Measurements from ENCODE around the gene TBC1D14. TPM values are rescaled to one million over a fixed set of nuclear protein-coding genes. Genes with fewer than 3 reads are reported as not detected.

TBC1D14 gene
- total and polyA plus RNA-seq, 9 of the 15 experiments (the other 6 are each of a cell fraction or from before 2014, with no cell fraction given) = 2.1 to 59.6 (median 44.8) TPM

- in situ Hi-C loops (cut with MboI) = no loop called here
- Histone ChIP-seq H3K4me3 (no peak overlapping the region), H4K20me1 (replicated peaks; ENCODE audit: control insufficient read depth, insufficient read depth, low read length) (peaks cover 5% of the 10 kb centered on the region), H3K27me3 (ENCODE audit: control insufficient read depth in 2 of 2, insufficient read depth in 2 of 2, low read length in 2 of 2) (no peaks in the 10 kb centered on the region), H3K4me1 (replicated peaks in 1 of 2; ENCODE audit: control insufficient read depth in 2 of 2, insufficient read depth in 2 of 2, low read length in 2 of 2) (no peaks in the 10 kb centered on the region), H3K79me2 (ENCODE audit: control insufficient read depth, insufficient read depth, low read length) (0 out of 3 replicates have a peak, but pooled peaks cover 7% of the 10 kb centered on the region), H3K36me3 (ENCODE audit: control insufficient read depth, insufficient read depth, low read length) (peaks cover 84% of the 10 kb centered on the region), H3K27ac (ENCODE audit: extremely low read depth, low read depth, low read length) (no peak overlapping the region), H3K4me2 (ENCODE audit: insufficient read depth, low read length) (no peak overlapping the region), H2AFZ (ENCODE audit: low read depth, low read length) (no peak overlapping the region), H3K9me1 (ENCODE audit: control insufficient read depth, insufficient read depth, low read length) (no peaks in the 10 kb centered on the region), H3K9me3 (replicated peaks; ENCODE audit: control insufficient read depth, insufficient read depth, low read depth, low read length) (no peaks in the 10 kb centered on the region), H3K9ac (ENCODE audit: insufficient read depth in 1 of 2, low read depth in 2 of 2, low read length in 2 of 2) (no peak overlapping the region; a peak in 1 of 4 replicates)
- FAIRE-seq (no peak), ATAC-seq (no peak), DNase-seq (ENCODE audit: extremely low read depth in 1 of 4, low spot score in 3 of 4) (no peak)
- TF ChIP-seq ZNF511 (CRISPR knock-in tag; IDR thresholded peaks at IDR 0.05) (no peak), ZNF436 (CRISPR knock-in tag; IDR thresholded peaks at IDR 0.05) (no peak), PRDM10 (IDR thresholded peaks at IDR 0.05; ENCODE audit: partially characterized antibody) (no peak), MYBL2 (IDR thresholded peaks at IDR 0.05; ENCODE audit: low read depth) (no peak), MYBL2 (CRISPR knock-in tag; IDR thresholded peaks at IDR 0.05; ENCODE audit: borderline replicate concordance) (no peak), EHMT2 (IDR thresholded peaks at IDR 0.05) (no peak), ZNF12 (CRISPR knock-in tag; IDR thresholded peaks at IDR 0.05) (no peak), ZFP1 (CRISPR knock-in tag; IDR thresholded peaks at IDR 0.05) (no peak), TSHZ1 (CRISPR knock-in tag; IDR thresholded peaks at IDR 0.05) (no peak), ZNF140 (CRISPR knock-in tag; IDR thresholded peaks at IDR 0.05) (no peak), ZFX (CRISPR knock-in tag; IDR thresholded peaks at IDR 0.05) (no peak)
- ChIA-PET CTCF (ENCODE audit: low intra/inter-chr PET ratio) (interaction anchor here (1.0 to 4.7 kb wide), 2 partner anchors 154 to 157 kb away, joined by 3 to 66 read pairs; no protein-coding TSS in a partner anchor), POLR2A (interaction anchor here (0.6 to 1.6 kb wide), 3 partner anchors 11 to 497 kb away, joined by 3 to 8 read pairs (median 3); no protein-coding TSS in a partner anchor)
- intact Hi-C loops (cut with micrococcal nuclease) = loop anchor here (1.0 kb wide), 2 partner anchors 92 to 155 kb away; no protein-coding TSS in a partner anchor
- no TSS peak for BruUV-seq (replicated peaks)
- WGBS (ENCODE audit: insufficient coverage, low coverage, missing lambda C conversion rate) = 99% methylated on average over 4 of the region's 4 CpGs
Measured at GRCh38 chr4:6874981-6875380, 34.6 kb upstream of the TBC1D14 start.

Measured in K562 (cell line).